ENCODE results near the gene MIS18A.
"Not testable (repeated sequence)": the region's sequence is repeated elsewhere in the genome, so short reads cannot be mapped to it uniquely, and the experiment has no call there.

MIS18A gene

GRCh38 chr21:32298658-32299081 lies 19.8 kb upstream of the MIS18A start, which contains the start of gene MRAP:
Gene MRAP, plus strand, starts transcription at chr21:32298855. Its CDS starts 117 bp downstream, at chr21:32298972.
- no peaks in the 10 kb centered on the region for H3K27me3 Mint-ChIP-seq (ENCODE audit: low read depth)
- H3K4me1 Mint-ChIP-seq (ENCODE audit: low read depth): no peaks in the 10 kb centered on the region
- no peaks in the 10 kb centered on the region for H3K9me3 Mint-ChIP-seq
- H3K27ac Mint-ChIP-seq: no peak within 1 kb of the TSS
- peaks cover 3% of the 10 kb centered on the region for H3K36me3 Mint-ChIP-seq (ENCODE audit: low read depth)
- H3K4me3 Mint-ChIP-seq: no peak within 1 kb of the TSS
- DNase-seq (ENCODE audit: low spot score): no peak

GRCh38 chr21:32298148-32298559 lies 19.3 kb upstream of the MIS18A start:
- no peak for DNase-seq (ENCODE audit: low spot score)
- no peaks in the 10 kb centered on the region for H3K4me1 Mint-ChIP-seq (ENCODE audit: low read depth)
- no peak overlapping the region for H3K27ac Mint-ChIP-seq
- no peaks in the 10 kb centered on the region for H3K9me3 Mint-ChIP-seq
- no peaks in the 10 kb centered on the region for H3K27me3 Mint-ChIP-seq (ENCODE audit: low read depth)
- H3K36me3 Mint-ChIP-seq (ENCODE audit: low read depth): peaks cover 3% of the 10 kb centered on the region
- H3K4me3 Mint-ChIP-seq: no peak overlapping the region

- H3K27me3 Mint-ChIP-seq (ENCODE audit: low read depth): no peaks in the 10 kb centered on the region
- no peaks in the 10 kb centered on the region for H3K9me3 Mint-ChIP-seq
- H3K36me3 Mint-ChIP-seq (ENCODE audit: low read depth): peaks cover 3% of the 10 kb centered on the region
- no peak overlapping the region for H3K27ac Mint-ChIP-seq
- DNase-seq (ENCODE audit: low spot score): no peak
- H3K4me3 Mint-ChIP-seq: no peak overlapping the region
- no peaks in the 10 kb centered on the region for H3K4me1 Mint-ChIP-seq (ENCODE audit: low read depth)
Observed at GRCh38 chr21:32297449-32297848, 18.6 kb upstream of the MIS18A start.

GRCh38 chr21:32285476-32285875 lies 6.6 kb upstream of the MIS18A start:
- H3K27me3 Mint-ChIP-seq (ENCODE audit: low read depth): no peaks in the 10 kb centered on the region
- H3K36me3 Mint-ChIP-seq (ENCODE audit: low read depth): no peaks in the 10 kb centered on the region
- H3K4me3 Mint-ChIP-seq: no peak overlapping the region

GRCh38 chr21:32282992-32283391 lies 4.1 kb upstream of the MIS18A start:
- no peaks in the 10 kb centered on the region for H3K27me3 Mint-ChIP-seq (ENCODE audit: low read depth)
- no peak for DNase-seq (ENCODE audit: low spot score)
- no peak overlapping the region for H3K27ac Mint-ChIP-seq
- peaks cover 10% of the 10 kb centered on the region for H3K4me1 Mint-ChIP-seq (ENCODE audit: low read depth)
- no peaks in the 10 kb centered on the region for H3K36me3 Mint-ChIP-seq (ENCODE audit: low read depth)
- no peak overlapping the region for H3K4me3 Mint-ChIP-seq
- no peaks in the 10 kb centered on the region for H3K9me3 Mint-ChIP-seq

More at GRCh38 chr21:32285476-32285875, 6.6 kb upstream of the MIS18A start:
- Mint-ChIP-seq H3K27ac (no peak overlapping the region), H3K9me3 (no peaks in the 10 kb centered on the region), H3K4me1 (ENCODE audit: low read depth) (peaks cover 2% of the 10 kb centered on the region)
- DNase-seq (ENCODE audit: low spot score): no peak

GRCh38 chr21:32281531-32281930 lies 2.7 kb upstream of the MIS18A start:
- H3K4me1 Mint-ChIP-seq (ENCODE audit: low read depth): peaks cover 11% of the 10 kb centered on the region
- no peak for DNase-seq (ENCODE audit: low spot score)
- no peaks in the 10 kb centered on the region for H3K9me3 Mint-ChIP-seq
- no peak overlapping the region for H3K4me3 Mint-ChIP-seq
- H3K27me3 Mint-ChIP-seq (ENCODE audit: low read depth): no peaks in the 10 kb centered on the region
- no peak overlapping the region for H3K27ac Mint-ChIP-seq
- H3K36me3 Mint-ChIP-seq (ENCODE audit: low read depth): no peaks in the 10 kb centered on the region

GRCh38 chr21:32279377-32279680 lies 480 bp upstream of the MIS18A start:
- DNase-seq (ENCODE audit: low spot score): no peak
- Mint-ChIP-seq H3K4me3 (peak overlapping the region; percentile 99), H3K4me1 (ENCODE audit: low read depth) (peaks cover 16% of the 10 kb centered on the region), H3K27me3 (ENCODE audit: low read depth) (no peaks in the 10 kb centered on the region), H3K9me3 (no peaks in the 10 kb centered on the region), H3K27ac (peak overlapping the region; percentile 93), H3K36me3 (ENCODE audit: low read depth) (peaks cover 12% of the 10 kb centered on the region)

GRCh38 chr21:32278103-32278502 lies 746 bp downstream of the MIS18A start:
- Mint-ChIP-seq H3K27me3 (ENCODE audit: low read depth) (no peaks in the 10 kb centered on the region), H3K27ac (peak overlapping the region; percentile 68), H3K36me3 (ENCODE audit: low read depth) (peaks cover 12% of the 10 kb centered on the region), H3K4me3 (peak overlapping the region; percentile 99), H3K9me3 (no peaks in the 10 kb centered on the region), H3K4me1 (ENCODE audit: low read depth) (peaks cover 16% of the 10 kb centered on the region)
- DNase-seq (ENCODE audit: low spot score): no peak

- H3K9me3 Mint-ChIP-seq: no peaks in the 10 kb centered on the region
- peaks cover 14% of the 10 kb centered on the region for H3K36me3 Mint-ChIP-seq (ENCODE audit: low read depth)
- H3K27ac Mint-ChIP-seq: no peak overlapping the region
- no peaks in the 10 kb centered on the region for H3K27me3 Mint-ChIP-seq (ENCODE audit: low read depth)
- DNase-seq (ENCODE audit: low spot score): no peak
- H3K4me1 Mint-ChIP-seq (ENCODE audit: low read depth): peaks cover 14% of the 10 kb centered on the region
- no peak overlapping the region for H3K4me3 Mint-ChIP-seq
Observed at GRCh38 chr21:32276671-32277070, 2.2 kb downstream of the MIS18A start.

- Mint-ChIP-seq H3K4me3 (no peak overlapping the region), H3K9me3 (no peaks in the 10 kb centered on the region), H3K36me3 (ENCODE audit: low read depth) (peaks cover 22% of the 10 kb centered on the region), H3K4me1 (ENCODE audit: low read depth) (peaks cover 4% of the 10 kb centered on the region), H3K27me3 (ENCODE audit: low read depth) (no peaks in the 10 kb centered on the region), H3K27ac (no peak overlapping the region)
- DNase-seq (ENCODE audit: low spot score): no peak
Observed at GRCh38 chr21:32270748-32271147, 8.1 kb downstream of the MIS18A start.

GRCh38 chr21:32265321-32265720 lies 13.5 kb downstream of the MIS18A start:
- H3K27ac Mint-ChIP-seq: not testable (repeated sequence)

GRCh38 chr21:32261929-32262328 lies 16.9 kb downstream of the MIS18A start:
- no peak for DNase-seq (ENCODE audit: low spot score)
- H3K4me1 Mint-ChIP-seq (ENCODE audit: low read depth): no peaks in the 10 kb centered on the region
- H3K27me3 Mint-ChIP-seq (ENCODE audit: low read depth): no peaks in the 10 kb centered on the region
- H3K27ac Mint-ChIP-seq: no peak overlapping the region
- H3K36me3 Mint-ChIP-seq (ENCODE audit: low read depth): peaks cover 4% of the 10 kb centered on the region
- H3K4me3 Mint-ChIP-seq: no peak overlapping the region
- no peaks in the 10 kb centered on the region for H3K9me3 Mint-ChIP-seq

More at GRCh38 chr21:32265321-32265720, 13.5 kb downstream of the MIS18A start:
- not testable (repeated sequence) for DNase-seq (ENCODE audit: low spot score); H3K4me1 Mint-ChIP-seq (ENCODE audit: low read depth); H3K36me3 Mint-ChIP-seq (ENCODE audit: low read depth); H3K4me3 Mint-ChIP-seq; H3K27me3 Mint-ChIP-seq (ENCODE audit: low read depth); H3K9me3 Mint-ChIP-seq

- Mint-ChIP-seq H3K4me1 (ENCODE audit: low read depth) (no peaks in the 10 kb centered on the region), H3K27ac (no peak overlapping the region), H3K4me3 (no peak overlapping the region), H3K36me3 (ENCODE audit: low read depth) (no peaks in the 10 kb centered on the region), H3K9me3 (no peaks in the 10 kb centered on the region), H3K27me3 (ENCODE audit: low read depth) (peaks cover 3% of the 10 kb centered on the region)
- no peak for DNase-seq (ENCODE audit: low spot score)
Observed at GRCh38 chr21:32260130-32260529, 18.7 kb downstream of the MIS18A start.

GRCh38 chr21:32258786-32259048 lies 20.1 kb downstream of the MIS18A start:
- H3K9me3 Mint-ChIP-seq; H3K4me1 Mint-ChIP-seq (ENCODE audit: low read depth); H3K27me3 Mint-ChIP-seq (ENCODE audit: low read depth); H3K27ac Mint-ChIP-seq; H3K36me3 Mint-ChIP-seq (ENCODE audit: low read depth); DNase-seq (ENCODE audit: low spot score); H3K4me3 Mint-ChIP-seq: not testable (repeated sequence)

GRCh38 chr21:32257962-32258785 lies 20.7 kb downstream of the MIS18A start:
- no peaks in the 10 kb centered on the region for H3K36me3 Mint-ChIP-seq (ENCODE audit: low read depth)
- no peaks in the 10 kb centered on the region for H3K4me1 Mint-ChIP-seq (ENCODE audit: low read depth)
- peaks cover 3% of the 10 kb centered on the region for H3K27me3 Mint-ChIP-seq (ENCODE audit: low read depth)
- DNase-seq (ENCODE audit: low spot score): no peak
- no peaks in the 10 kb centered on the region for H3K9me3 Mint-ChIP-seq
- H3K4me3 Mint-ChIP-seq: no peak overlapping the region
- H3K27ac Mint-ChIP-seq: no peak overlapping the region
